ENCODE measurements around the gene CAMK1D.
A peak's percentile ranks its signal among the peaks of the same experiment; 100 is the strongest.

CAMK1D gene

DNA sequence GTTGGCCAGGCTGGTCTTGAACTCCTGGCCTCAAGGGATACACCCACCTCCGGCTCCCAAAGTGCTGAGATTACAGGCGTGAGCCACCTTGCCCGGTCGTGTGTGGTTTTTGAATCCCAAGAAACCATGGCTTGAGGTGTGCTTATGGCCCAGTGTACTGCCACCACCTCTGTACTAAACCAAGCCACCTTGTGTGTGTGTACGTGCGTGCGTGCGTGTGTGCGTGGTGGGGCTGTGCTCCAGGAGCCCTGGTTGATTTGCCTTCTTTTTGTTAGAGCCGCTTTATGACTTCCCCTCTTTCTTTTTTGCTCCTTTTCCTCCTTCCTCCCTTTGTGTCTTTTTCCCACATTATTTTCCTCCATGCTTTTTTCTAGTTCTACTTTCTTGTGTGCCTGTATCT, 121.4 kb downstream of the CAMK1D start:
- H4K20me1 ChIP-seq, result peaks cover 0 to 74% (median 12%) of the 10 kb centered on the region in 11 experiments; a peak in 10 of 22 replicates

DNA sequence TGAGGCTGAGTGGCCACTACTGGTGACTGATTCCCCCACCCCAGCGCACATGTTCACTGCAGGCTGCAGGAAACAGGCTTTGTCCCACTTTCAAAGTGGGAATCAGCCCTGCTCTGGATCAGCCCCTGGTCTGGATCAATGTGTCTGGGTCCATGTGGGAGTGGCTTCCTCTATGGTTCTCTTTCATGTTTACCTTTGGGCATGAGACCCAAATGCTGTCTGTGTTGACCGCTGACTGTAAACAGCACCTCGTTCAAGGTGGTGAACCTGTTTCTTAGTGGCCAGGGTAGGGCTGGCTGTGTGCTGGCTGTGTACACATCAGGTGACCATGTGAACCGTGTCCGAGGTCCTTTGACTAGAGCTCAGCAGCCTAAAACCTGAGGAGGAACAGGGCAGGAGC, 121.8 kb downstream of the CAMK1D start:
- no peak for TF ChIP-seq Cebpa-rat (IDR thresholded peaks at IDR 0.05)

More for the DNA sequence above, 121.4 kb downstream of the CAMK1D start:
- Histone ChIP-seq H3K36me3 (no peaks in the 10 kb centered on the region), H3K9me3 (replicated peaks in 1 of 11) (peaks cover 0 to 9% (median 0%) of the 10 kb centered on the region in 11 experiments; a peak in 3 of 22 replicates), H3K27ac (no peak overlapping the region), H3K4me2 (no peak overlapping the region), H3K4me1 (peaks cover 0 to 14% (median 9%) of the 10 kb centered on the region in 10 experiments; a peak in 11 of 20 replicates), H3K27me3 (no peaks in the 10 kb centered on the region), H3K4me3 (no peak overlapping the region), H3K9ac (no peak overlapping the region)
- TF ChIP-seq Cebpa-rat (IDR thresholded peaks at IDR 0.05), result no peak

DNA sequence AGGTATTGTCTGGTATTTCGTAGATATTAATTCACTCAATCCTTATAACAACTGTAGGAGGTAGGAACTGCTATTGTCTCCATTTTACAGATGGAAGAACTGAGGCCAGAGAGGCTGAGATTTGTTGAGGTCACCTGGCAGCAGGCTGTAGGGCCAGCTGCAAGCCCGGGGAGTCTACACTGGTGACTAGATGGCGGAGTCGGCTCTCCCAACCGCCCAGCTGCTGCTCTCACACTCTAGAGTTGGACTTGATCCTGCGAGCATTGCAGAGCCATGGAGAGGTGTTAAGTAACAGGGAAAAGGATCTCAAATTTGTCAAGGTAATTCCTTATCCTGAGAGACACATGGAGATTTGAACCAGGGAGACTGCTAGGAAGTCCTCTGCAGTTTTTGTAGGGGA, 124.1 kb downstream of the CAMK1D start:
- no peak overlapping the region for H3K4me3 ChIP-seq
- H3K9me3 ChIP-seq (replicated peaks in 1 of 11), result peaks cover 0 to 9% (median 0%) of the 10 kb centered on the region in 11 experiments; a peak in 3 of 22 replicates
- H3K36me3 ChIP-seq, result no peaks in the 10 kb centered on the region
- H3K27me3 ChIP-seq, result no peaks in the 10 kb centered on the region
- H3K27ac ChIP-seq, result no peak overlapping the region
- TF ChIP-seq Cebpa-rat (IDR thresholded peaks at IDR 0.05), result no peak
- H3K4me2 ChIP-seq, result peak overlapping the region in 2 of 11 experiments; percentile 11 to 32; a peak in 1 of 22 replicates
- no peak overlapping the region for H3K9ac ChIP-seq
- H4K20me1 ChIP-seq, result peaks cover 0 to 47% (median 7%) of the 10 kb centered on the region in 11 experiments; a peak in 10 of 22 replicates
- H3K4me1 ChIP-seq, result peaks cover 0 to 12% (median 9%) of the 10 kb centered on the region in 10 experiments; a peak in 10 of 20 replicates

More for the DNA sequence above, 121.8 kb downstream of the CAMK1D start:
- no peaks in the 10 kb centered on the region for H3K36me3 ChIP-seq
- H4K20me1 ChIP-seq, result peaks cover 0 to 70% (median 12%) of the 10 kb centered on the region in 11 experiments; a peak in 10 of 22 replicates
- no peak overlapping the region for H3K9ac ChIP-seq
- H3K4me2 ChIP-seq, result no peak overlapping the region
- peaks cover 0 to 14% (median 9%) of the 10 kb centered on the region in 10 experiments; a peak in 11 of 20 replicates for H3K4me1 ChIP-seq
- H3K27ac ChIP-seq, result no peak overlapping the region
- H3K27me3 ChIP-seq, result no peaks in the 10 kb centered on the region
- peaks cover 0 to 9% (median 0%) of the 10 kb centered on the region in 11 experiments; a peak in 3 of 22 replicates for H3K9me3 ChIP-seq (replicated peaks in 1 of 11)
- no peak overlapping the region for H3K4me3 ChIP-seq

DNA sequence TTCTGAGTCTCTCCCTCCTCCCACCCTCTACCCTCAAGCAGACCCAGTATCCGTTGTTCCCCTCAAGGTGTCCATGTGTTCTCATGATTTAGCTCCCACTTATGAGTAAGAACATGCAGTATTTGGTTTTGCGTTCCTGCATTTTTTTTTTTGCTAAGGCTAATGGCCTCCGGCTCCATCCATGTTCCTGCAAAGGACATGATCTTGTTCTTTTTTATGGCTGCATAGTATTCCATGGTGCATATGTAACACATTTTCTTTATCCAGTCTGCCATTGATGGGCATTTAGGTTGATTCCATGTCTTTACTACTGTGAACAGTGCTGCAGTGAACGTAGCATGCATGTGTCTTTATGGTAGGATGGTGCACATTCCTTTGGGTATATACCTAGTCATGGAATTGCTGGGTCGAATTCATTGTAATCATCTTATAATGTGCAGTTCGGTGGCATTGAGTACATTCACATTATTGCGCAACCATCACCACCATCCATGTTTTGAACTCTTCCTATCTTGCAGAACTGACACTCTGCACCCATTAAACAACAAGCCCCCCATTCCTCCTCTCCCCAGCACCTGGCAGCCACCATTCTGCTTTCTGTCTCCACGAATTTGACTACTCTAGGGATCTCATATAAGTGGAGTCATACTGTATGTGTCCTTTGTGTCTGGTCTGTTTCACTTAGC, 125.5 kb downstream of the CAMK1D start:
- H3K9ac ChIP-seq, result no peak overlapping the region
- peaks cover 0 to 12% (median 9%) of the 10 kb centered on the region in 10 experiments; a peak in 10 of 20 replicates for H3K4me1 ChIP-seq
- H3K27me3 ChIP-seq, result no peaks in the 10 kb centered on the region
- peak; percentile 36 to 95 (median 80); a peak in 18 of 22 replicates for TF ChIP-seq Cebpa-rat (IDR thresholded peaks at IDR 0.05)
- no peak overlapping the region for H3K4me3 ChIP-seq
- peaks cover 0 to 4% (median 0%) of the 10 kb centered on the region in 11 experiments; a peak in 1 of 22 replicates for H3K36me3 ChIP-seq
- H4K20me1 ChIP-seq, result peaks cover 0 to 39% (median 5%) of the 10 kb centered on the region in 11 experiments; a peak in 10 of 22 replicates
- no peak overlapping the region for H3K4me2 ChIP-seq
- H3K9me3 ChIP-seq (replicated peaks in 1 of 11), result peaks cover 0 to 16% (median 7%) of the 10 kb centered on the region in 11 experiments; a peak in 15 of 22 replicates
- H3K27ac ChIP-seq, result no peak overlapping the region

DNA sequence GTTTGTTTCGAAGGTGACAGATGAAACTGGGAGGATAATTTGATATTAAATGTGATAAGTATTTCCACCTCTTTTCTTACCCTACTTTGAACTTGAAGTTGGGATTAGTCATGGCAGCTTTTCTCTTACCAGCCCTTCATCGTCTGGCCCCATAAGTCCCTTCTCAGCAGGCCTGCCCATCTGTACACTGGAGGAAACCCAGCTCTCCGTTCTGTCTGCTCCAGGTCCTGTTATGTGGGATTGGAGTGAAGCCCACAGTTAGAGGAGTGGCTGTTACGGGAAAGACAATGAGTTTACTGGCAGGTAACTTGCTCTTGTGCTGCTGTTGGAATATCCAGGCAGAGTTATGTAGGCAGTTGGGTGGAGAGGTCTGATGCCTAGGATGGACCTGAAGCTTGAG, 127.3 kb downstream of the CAMK1D start:
- peaks cover 14 to 34% (median 25%) of the 10 kb centered on the region in 11 experiments for H3K9me3 ChIP-seq (replicated peaks in 1 of 11)
- H3K27me3 ChIP-seq, result no peaks in the 10 kb centered on the region
- no peak overlapping the region for H3K4me2 ChIP-seq
- peaks cover 0 to 27% (median 3%) of the 10 kb centered on the region in 11 experiments; a peak in 9 of 22 replicates for H4K20me1 ChIP-seq
- TF ChIP-seq Cebpa-rat (IDR thresholded peaks at IDR 0.05), result no peak
- H3K4me1 ChIP-seq, result peaks cover 0 to 14% (median 10%) of the 10 kb centered on the region in 10 experiments; a peak in 17 of 20 replicates
- peaks cover 0 to 10% (median 3%) of the 10 kb centered on the region in 11 experiments; a peak in 6 of 22 replicates for H3K36me3 ChIP-seq
- H3K4me3 ChIP-seq, result no peak overlapping the region
- no peak overlapping the region for H3K9ac ChIP-seq
- H3K27ac ChIP-seq, result no peak overlapping the region

- no peak for TF ChIP-seq Cebpa-rat (IDR thresholded peaks at IDR 0.05)
- peaks cover 14 to 37% (median 27%) of the 10 kb centered on the region in 11 experiments for H3K9me3 ChIP-seq (replicated peaks in 1 of 11)
- no peaks in the 10 kb centered on the region for H3K27me3 ChIP-seq
- peaks cover 0 to 10% (median 3%) of the 10 kb centered on the region in 11 experiments; a peak in 6 of 22 replicates for H3K36me3 ChIP-seq
- H3K4me3 ChIP-seq, result no peak overlapping the region
- H3K27ac ChIP-seq, result no peak overlapping the region
- no peak overlapping the region for H3K9ac ChIP-seq
- H3K4me1 ChIP-seq, result peaks cover 13 to 29% (median 24%) of the 10 kb centered on the region in 10 experiments
- H3K4me2 ChIP-seq, result no peak overlapping the region
- H4K20me1 ChIP-seq, result peaks cover 0 to 29% (median 0%) of the 10 kb centered on the region in 11 experiments; a peak in 5 of 22 replicates
These were observed 130.1 kb downstream of the CAMK1D start for GRCh38 chr10:12479437-12479844.

DNA sequence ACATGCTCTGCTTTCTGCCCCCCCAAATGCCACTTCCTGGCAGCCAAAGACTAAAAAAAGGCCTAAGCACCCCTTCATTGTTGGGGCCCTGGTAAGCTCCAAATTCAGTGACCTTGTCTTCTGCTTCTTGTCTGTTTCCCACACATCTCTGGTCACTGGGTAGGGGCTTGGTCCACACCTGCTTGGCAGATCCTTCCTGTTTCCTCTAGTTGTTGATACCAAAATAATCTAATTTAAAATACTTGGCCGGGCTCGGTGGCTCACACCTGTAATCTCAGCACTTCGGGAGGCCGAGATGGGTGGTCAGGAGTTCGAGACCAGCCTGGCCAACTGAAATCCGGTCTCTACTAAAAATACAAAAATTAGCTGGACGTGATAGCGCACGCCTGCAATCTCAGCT, 130.6 kb downstream of the CAMK1D start:
- H3K4me2 ChIP-seq, result no peak overlapping the region
- H3K27ac ChIP-seq, result no peak overlapping the region
- TF ChIP-seq Cebpa-rat (IDR thresholded peaks at IDR 0.05), result no peak
- H3K4me1 ChIP-seq, result peaks cover 18 to 34% (median 29%) of the 10 kb centered on the region in 10 experiments
- H3K9ac ChIP-seq, result no peak overlapping the region
- no peaks in the 10 kb centered on the region for H3K27me3 ChIP-seq
- peaks cover 0 to 10% (median 3%) of the 10 kb centered on the region in 11 experiments; a peak in 6 of 22 replicates for H3K36me3 ChIP-seq
- peaks cover 14 to 33% (median 24%) of the 10 kb centered on the region in 11 experiments for H3K9me3 ChIP-seq (replicated peaks in 1 of 11)
- no peak overlapping the region for H3K4me3 ChIP-seq
- peaks cover 0 to 29% (median 0%) of the 10 kb centered on the region in 11 experiments; a peak in 5 of 22 replicates for H4K20me1 ChIP-seq

DNA sequence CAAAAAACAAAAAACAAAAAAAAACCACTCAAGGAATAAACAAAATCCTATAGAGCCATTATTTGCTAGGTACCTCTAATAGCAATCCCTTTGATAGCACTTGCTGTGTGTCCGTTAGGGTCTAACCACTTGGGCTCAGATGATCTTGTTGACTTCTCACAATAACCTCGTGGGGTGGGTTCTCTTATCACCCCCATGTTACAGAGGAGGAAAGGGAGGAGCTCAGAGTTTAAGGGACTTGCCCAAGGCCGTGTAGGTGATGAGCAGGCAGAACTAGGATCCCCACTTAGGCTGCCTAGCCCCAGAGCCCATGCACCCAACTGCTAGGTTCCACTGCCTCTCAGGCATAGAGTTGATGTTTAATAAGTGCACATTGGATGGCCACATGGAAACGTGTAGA, 131.1 kb downstream of the CAMK1D start:
- Histone ChIP-seq H3K4me2 (no peak overlapping the region), H4K20me1 (peaks cover 0 to 33% (median 0%) of the 10 kb centered on the region in 11 experiments; a peak in 5 of 22 replicates), H3K9ac (no peak overlapping the region), H3K4me3 (no peak overlapping the region), H3K9me3 (replicated peaks in 1 of 11) (peaks cover 14 to 28% (median 24%) of the 10 kb centered on the region in 11 experiments), H3K4me1 (peaks cover 23 to 39% (median 34%) of the 10 kb centered on the region in 10 experiments), H3K27me3 (no peaks in the 10 kb centered on the region), H3K36me3 (peaks cover 0 to 10% (median 3%) of the 10 kb centered on the region in 11 experiments; a peak in 6 of 22 replicates), H3K27ac (no peak overlapping the region)
- TF ChIP-seq Cebpa-rat (IDR thresholded peaks at IDR 0.05), result no peak

DNA sequence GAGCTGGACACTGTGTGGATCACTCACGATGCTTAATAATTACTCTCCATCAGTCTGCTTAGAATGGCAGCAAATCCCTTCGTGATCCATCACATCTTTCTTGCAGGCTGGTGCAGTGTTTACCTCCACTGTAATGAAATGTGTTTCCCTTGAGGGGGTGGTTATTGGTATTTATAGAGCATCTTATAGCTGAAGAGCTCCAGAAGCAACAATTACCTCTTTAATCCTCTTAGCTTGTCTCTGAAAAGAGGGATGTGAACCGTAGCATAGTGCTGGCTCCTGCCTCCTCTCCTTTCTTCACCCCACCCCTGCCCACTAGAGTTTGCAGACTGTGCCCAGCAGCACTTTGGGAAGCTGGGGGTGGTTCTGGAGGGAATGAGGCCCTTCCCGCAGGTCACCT, 132.6 kb downstream of the CAMK1D start:
- no peak for TF ChIP-seq Cebpa-rat (IDR thresholded peaks at IDR 0.05)
- peak overlapping the region in 2 of 11 experiments; percentile 18 to 26; a peak in 1 of 22 replicates for H3K9ac ChIP-seq
- peak overlapping the region; percentile 24 to 77 (median 60) for H3K4me2 ChIP-seq
- peaks cover 14 to 28% (median 24%) of the 10 kb centered on the region in 11 experiments for H3K9me3 ChIP-seq (replicated peaks in 1 of 11)
- no peak overlapping the region for H3K4me3 ChIP-seq
- H3K36me3 ChIP-seq, result peaks cover 0 to 10% (median 3%) of the 10 kb centered on the region in 11 experiments; a peak in 6 of 22 replicates
- no peaks in the 10 kb centered on the region for H3K27me3 ChIP-seq
- no peak overlapping the region for H3K27ac ChIP-seq
- H3K4me1 ChIP-seq, result peaks cover 30 to 51% (median 44%) of the 10 kb centered on the region in 10 experiments
- H4K20me1 ChIP-seq, result peaks cover 0 to 38% (median 0%) of the 10 kb centered on the region in 11 experiments; a peak in 5 of 22 replicates
